ENCODE measurements around the gene DACT2.
"Not testable (repeated sequence)": the region's sequence is repeated elsewhere in the genome, so short reads cannot be mapped to it uniquely, and the experiment has no call there.

DACT2 gene

GRCh38 chr6:168315596-168315995, 4.0 kb downstream of the DACT2 start:
- no peak overlapping the region for H3K27ac ChIP-seq (ENCODE audit: low read length)
- H3K27me3 ChIP-seq (ENCODE audit: insufficient read depth, low read length, poor library complexity), result no peaks in the 10 kb centered on the region
- DNase-seq (no peak), ATAC-seq (ENCODE audit: insufficient read depth, low read depth) (no peak)
- no peaks in the 10 kb centered on the region for H3K36me3 ChIP-seq (ENCODE audit: insufficient read depth, low read length)
- H3K4me1 ChIP-seq (ENCODE audit: insufficient read depth, low read length), result no peaks in the 10 kb centered on the region
- no peaks in the 10 kb centered on the region for H3K79me2 ChIP-seq (ENCODE audit: insufficient read depth, low read length)
- no peaks in the 10 kb centered on the region for H4K20me1 ChIP-seq (ENCODE audit: insufficient read depth, low read length)
- H3K4me3 ChIP-seq (ENCODE audit: low read depth in 1 of 2, low read length in 2 of 2), result no peak overlapping the region
- no peak overlapping the region for H3K4me2 ChIP-seq (ENCODE audit: insufficient read depth, low read length)
- no peak overlapping the region for H3K9ac ChIP-seq (ENCODE audit: low read depth, low read length)
- no peak for TF ChIP-seq CTCF (IDR thresholded peaks at IDR 0.05; ENCODE audit: borderline replicate concordance, extremely low read depth, low read length, poor library complexity, severe bottlenecking)
- no peak for TF ChIP-seq EZH2 (IDR thresholded peaks at IDR 0.05; ENCODE audit: borderline replicate concordance, low read depth, low read length, severe bottlenecking)
- H3K9me3 ChIP-seq (ENCODE audit: insufficient read depth, low read length, severe bottlenecking), result peaks cover under 1% of the 10 kb centered on the region
- H2AFZ ChIP-seq (ENCODE audit: low read depth, low read length), result no peak overlapping the region

GRCh38 chr6:168314948-168315347, 4.6 kb downstream of the DACT2 start:
- Histone ChIP-seq H3K4me1 (ENCODE audit: insufficient read depth, low read length) (no peaks in the 10 kb centered on the region), H3K79me2 (ENCODE audit: insufficient read depth, low read length) (no peaks in the 10 kb centered on the region), H3K9me3 (ENCODE audit: insufficient read depth, low read length, severe bottlenecking) (no peaks in the 10 kb centered on the region), H3K4me3 (ENCODE audit: low read depth in 1 of 2, low read length in 2 of 2) (no peak overlapping the region), H3K36me3 (ENCODE audit: insufficient read depth, low read length) (no peaks in the 10 kb centered on the region), H3K9ac (ENCODE audit: low read depth, low read length) (no peak overlapping the region), H3K27ac (ENCODE audit: low read length) (no peak overlapping the region), H2AFZ (ENCODE audit: low read depth, low read length) (no peak overlapping the region), H4K20me1 (ENCODE audit: insufficient read depth, low read length) (no peaks in the 10 kb centered on the region), H3K27me3 (ENCODE audit: insufficient read depth, low read length, poor library complexity) (no peaks in the 10 kb centered on the region), H3K4me2 (ENCODE audit: insufficient read depth, low read length) (no peak overlapping the region)
- ATAC-seq (ENCODE audit: insufficient read depth, low read depth), result no peak
- no peak for DNase-seq
- TF ChIP-seq CTCF (IDR thresholded peaks at IDR 0.05; ENCODE audit: borderline replicate concordance, extremely low read depth, low read length, poor library complexity, severe bottlenecking), result no peak

GRCh38 chr6:168314021-168314420, 5.6 kb downstream of the DACT2 start:
- H3K27ac ChIP-seq (ENCODE audit: low read length), result no peak overlapping the region
- H2AFZ ChIP-seq (ENCODE audit: low read depth, low read length), result no peak overlapping the region
- no peak overlapping the region for H3K4me3 ChIP-seq (ENCODE audit: low read depth in 1 of 2, low read length in 2 of 2)
- no peaks in the 10 kb centered on the region for H3K9me3 ChIP-seq (ENCODE audit: insufficient read depth, low read length, severe bottlenecking)
- no peak overlapping the region for H3K9ac ChIP-seq (ENCODE audit: low read depth, low read length)
- no peaks in the 10 kb centered on the region for H4K20me1 ChIP-seq (ENCODE audit: insufficient read depth, low read length)
- DNase-seq, result no peak
- H3K36me3 ChIP-seq (ENCODE audit: insufficient read depth, low read length), result no peaks in the 10 kb centered on the region
- no peak overlapping the region for H3K4me2 ChIP-seq (ENCODE audit: insufficient read depth, low read length)
- no peaks in the 10 kb centered on the region for H3K4me1 ChIP-seq (ENCODE audit: insufficient read depth, low read length)
- no peak for ATAC-seq (ENCODE audit: insufficient read depth, low read depth)
- H3K79me2 ChIP-seq (ENCODE audit: insufficient read depth, low read length), result no peaks in the 10 kb centered on the region
- H3K27me3 ChIP-seq (ENCODE audit: insufficient read depth, low read length, poor library complexity), result no peaks in the 10 kb centered on the region
- TF ChIP-seq EZH2 (IDR thresholded peaks at IDR 0.05; ENCODE audit: borderline replicate concordance, low read depth, low read length, severe bottlenecking), result no peak
- no peak for TF ChIP-seq CTCF (IDR thresholded peaks at IDR 0.05; ENCODE audit: borderline replicate concordance, extremely low read depth, low read length, poor library complexity, severe bottlenecking)

- Histone ChIP-seq H3K4me3 (ENCODE audit: low read depth in 1 of 2, low read length in 2 of 2) (no peak overlapping the region), H3K27ac (ENCODE audit: low read length) (no peak overlapping the region), H3K9me3 (ENCODE audit: insufficient read depth, low read length, severe bottlenecking) (no peaks in the 10 kb centered on the region), H3K27me3 (ENCODE audit: insufficient read depth, low read length, poor library complexity) (no peaks in the 10 kb centered on the region), H3K4me2 (ENCODE audit: insufficient read depth, low read length) (no peak overlapping the region), H3K9ac (ENCODE audit: low read depth, low read length) (no peak overlapping the region), H3K36me3 (ENCODE audit: insufficient read depth, low read length) (no peaks in the 10 kb centered on the region), H4K20me1 (ENCODE audit: insufficient read depth, low read length) (no peaks in the 10 kb centered on the region), H2AFZ (ENCODE audit: low read depth, low read length) (no peak overlapping the region), H3K79me2 (ENCODE audit: insufficient read depth, low read length) (no peaks in the 10 kb centered on the region), H3K4me1 (ENCODE audit: insufficient read depth, low read length) (no peaks in the 10 kb centered on the region)
- ATAC-seq (ENCODE audit: insufficient read depth, low read depth) (no peak), DNase-seq (no peak)
- no peak for TF ChIP-seq CTCF (IDR thresholded peaks at IDR 0.05; ENCODE audit: borderline replicate concordance, extremely low read depth, low read length, poor library complexity, severe bottlenecking)
- no peak for TF ChIP-seq EZH2 (IDR thresholded peaks at IDR 0.05; ENCODE audit: borderline replicate concordance, low read depth, low read length, severe bottlenecking)
Measured at GRCh38 chr6:168313431-168314011, 6.1 kb downstream of the DACT2 start.

- H3K4me3 ChIP-seq (ENCODE audit: low read depth in 1 of 2, low read length in 2 of 2); H3K79me2 ChIP-seq (ENCODE audit: insufficient read depth, low read length); H3K36me3 ChIP-seq (ENCODE audit: insufficient read depth, low read length); H2AFZ ChIP-seq (ENCODE audit: low read depth, low read length); H3K4me2 ChIP-seq (ENCODE audit: insufficient read depth, low read length); H3K27ac ChIP-seq (ENCODE audit: low read length); DNase-seq; H3K4me1 ChIP-seq (ENCODE audit: insufficient read depth, low read length); ATAC-seq (ENCODE audit: insufficient read depth, low read depth); H3K9ac ChIP-seq (ENCODE audit: low read depth, low read length); H3K9me3 ChIP-seq (ENCODE audit: insufficient read depth, low read length, severe bottlenecking); H4K20me1 ChIP-seq (ENCODE audit: insufficient read depth, low read length); H3K27me3 ChIP-seq (ENCODE audit: insufficient read depth, low read length, poor library complexity): not testable (repeated sequence)
Measured at GRCh38 chr6:168312125-168312507, 7.5 kb downstream of the DACT2 start.
